Measurements from ENCODE around the gene RERE.

- no peak for TF ChIP-seq CTCF (IDR thresholded peaks at IDR 0.05; ENCODE audit: poor library complexity)
- TF ChIP-seq EZH2 (IDR thresholded peaks at IDR 0.05; ENCODE audit: borderline replicate concordance), result no peak
These were observed 6.5 kb downstream of the RERE start for GRCh38 chr1:8810987-8811386.

Data from hepatocyte (in vitro differentiated cells).